HS-5 (cell line): ENCODE measurements around the gene MINAR1.
"Not testable (repeated sequence)": the region's sequence is repeated elsewhere in the genome, so short reads cannot be mapped to it uniquely, and the experiment has no call there.

Source experiments
- DNase-seq: peaks from one replicate; pipeline ENCODE4 v3.0.0-alpha.2; 2012; ENCODE audit warnings: low read depth

The MINAR1 gene, protein sequence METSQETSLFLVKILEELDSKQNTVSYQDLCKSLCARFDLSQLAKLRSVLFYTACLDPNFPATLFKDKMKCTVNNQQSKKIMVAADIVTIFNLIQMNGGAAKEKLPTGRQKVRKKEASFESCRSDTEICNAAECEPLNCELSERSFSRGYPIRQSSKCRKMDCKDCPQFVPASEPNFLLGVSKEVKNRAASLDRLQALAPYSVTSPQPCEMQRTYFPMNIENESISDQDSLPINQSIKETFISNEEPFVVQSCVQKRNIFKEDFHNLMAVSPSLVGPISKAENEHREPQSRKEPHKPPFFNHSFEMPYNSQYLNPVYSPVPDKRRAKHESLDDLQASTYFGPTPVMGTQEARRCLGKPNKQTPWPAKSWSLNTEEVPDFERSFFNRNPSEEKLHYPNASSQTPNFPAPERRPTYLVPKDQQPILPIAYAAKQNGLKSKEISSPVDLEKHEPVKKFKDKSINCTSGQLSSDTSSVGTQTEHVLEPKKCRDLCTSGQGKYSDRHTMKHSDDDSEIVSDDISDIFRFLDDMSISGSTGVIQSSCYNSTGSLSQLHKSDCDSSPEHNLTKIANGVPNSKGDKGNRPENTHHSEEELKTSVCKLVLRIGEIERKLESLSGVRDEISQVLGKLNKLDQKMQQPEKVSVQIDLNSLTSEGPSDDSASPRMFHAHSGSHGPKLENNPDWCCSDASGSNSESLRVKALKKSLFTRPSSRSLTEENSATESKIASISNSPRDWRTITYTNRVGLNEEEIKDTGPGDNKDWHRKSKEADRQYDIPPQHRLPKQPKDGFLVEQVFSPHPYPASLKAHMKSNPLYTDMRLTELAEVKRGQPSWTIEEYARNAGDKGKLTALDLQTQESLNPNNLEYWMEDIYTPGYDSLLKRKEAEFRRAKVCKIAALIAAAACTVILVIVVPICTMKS

DNA sequence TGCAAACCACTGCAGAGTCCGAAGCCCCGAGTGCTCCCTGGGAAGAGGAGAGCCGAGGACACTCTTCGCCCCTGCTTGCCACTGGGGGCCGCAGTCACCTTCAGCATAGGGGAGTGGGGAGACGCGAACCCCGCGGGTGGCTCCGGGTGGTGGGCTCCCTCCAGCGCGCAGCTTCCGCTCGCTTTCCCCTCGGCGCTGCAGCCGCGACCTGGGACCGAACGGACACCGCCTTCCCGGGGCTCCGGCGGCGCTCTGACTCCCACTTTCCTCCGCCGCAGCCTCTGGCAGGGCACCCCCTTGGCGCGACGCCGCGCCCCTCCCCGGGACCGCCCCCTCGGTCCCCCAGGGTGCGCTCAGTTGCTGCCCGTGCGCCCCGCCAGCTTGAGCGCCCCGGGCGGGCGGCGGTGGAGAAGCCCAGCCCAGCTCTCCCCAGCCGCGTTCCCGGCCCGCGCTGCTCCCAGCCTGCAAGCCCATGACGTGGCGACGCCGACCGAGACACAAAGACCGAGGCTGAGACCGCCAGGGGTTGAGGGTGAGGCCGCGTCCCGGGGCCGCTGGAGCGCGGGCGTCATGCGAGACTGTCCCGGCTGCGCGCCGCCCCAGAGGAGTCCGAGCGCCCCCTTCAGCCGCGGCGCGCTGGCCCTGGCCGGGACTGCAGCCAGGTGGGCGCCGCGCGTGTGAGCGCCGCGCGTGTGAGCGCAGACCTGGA lies at the start of gene MINAR1:
MINAR1 (plus strand) TSS at position 701 of the 709 bp plus-strand sequence. CDS start 23,812 bp downstream, outside the sequence.
- peak; percentile 8 for DNase-seq

DNA sequence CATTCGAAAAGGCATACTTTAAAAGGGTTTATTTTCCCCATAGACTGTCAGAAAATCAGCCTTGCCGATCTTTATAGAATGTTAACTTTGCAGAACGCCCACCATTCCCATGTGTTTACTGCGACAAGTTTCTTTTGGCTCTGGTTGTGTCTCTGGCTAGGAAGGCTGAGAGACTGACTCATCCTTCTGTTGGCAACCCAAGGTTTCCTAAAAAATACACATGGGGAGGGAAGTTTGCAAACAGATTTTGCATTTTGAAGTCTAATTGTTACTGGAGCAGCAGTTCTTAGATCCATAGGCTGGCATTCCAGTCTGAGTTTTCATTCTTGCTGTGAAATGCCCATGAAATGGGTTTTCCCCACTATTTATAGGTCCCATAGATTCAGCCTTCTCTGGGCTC lies 37.9 kb upstream of the MINAR1 start:
- DNase-seq, result no peak

DNA sequence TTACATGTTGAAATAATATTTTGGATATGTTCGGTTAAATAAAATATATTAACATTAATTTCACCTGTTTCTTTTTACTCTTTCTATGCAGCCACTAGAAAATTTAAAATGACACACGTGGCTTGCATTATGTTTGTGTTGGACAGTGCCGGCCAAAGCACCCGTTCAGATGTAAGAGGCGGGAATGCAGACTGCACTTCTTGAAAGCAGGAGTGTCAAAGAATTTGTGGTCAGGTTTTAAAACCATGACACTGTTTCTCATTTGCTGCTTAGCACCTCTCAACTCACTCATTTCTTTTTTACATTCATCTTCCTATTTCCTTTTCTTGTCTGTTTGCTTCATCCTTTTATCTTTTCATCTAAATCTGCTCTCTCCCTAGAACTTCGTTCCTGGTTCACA lies 35.3 kb upstream of the MINAR1 start:
- no peak for DNase-seq

DNA sequence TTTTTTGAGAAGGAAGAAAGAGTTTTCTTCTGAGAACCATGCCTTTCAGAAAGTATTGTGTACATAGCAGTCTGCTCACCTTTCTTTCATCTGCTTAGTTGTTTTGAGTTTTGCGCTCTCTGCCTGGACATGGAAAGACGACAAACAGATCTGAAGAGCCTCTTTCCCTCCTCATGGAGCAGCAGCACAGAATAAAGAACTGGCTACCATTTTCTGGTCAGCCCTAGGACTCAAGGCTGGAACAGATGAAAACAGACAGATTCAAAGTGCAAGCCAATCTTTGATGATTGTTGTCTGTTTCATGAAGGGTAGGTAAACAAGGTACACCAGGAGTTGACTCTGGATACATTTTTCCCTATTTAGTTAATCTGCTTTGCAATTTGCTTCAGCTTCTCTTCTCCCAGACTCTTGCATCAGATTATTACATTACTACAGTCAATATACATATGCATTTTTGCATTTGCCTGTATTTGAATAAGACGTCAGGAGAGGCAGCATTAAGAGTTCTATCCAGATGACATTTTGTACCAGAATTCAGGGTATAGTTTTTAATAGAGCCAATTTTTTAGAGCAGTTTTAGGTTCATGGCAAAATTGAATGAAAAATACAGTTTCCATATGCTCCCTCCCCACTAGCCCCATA lies 34.7 kb upstream of the MINAR1 start:
- DNase-seq, result no peak

DNA sequence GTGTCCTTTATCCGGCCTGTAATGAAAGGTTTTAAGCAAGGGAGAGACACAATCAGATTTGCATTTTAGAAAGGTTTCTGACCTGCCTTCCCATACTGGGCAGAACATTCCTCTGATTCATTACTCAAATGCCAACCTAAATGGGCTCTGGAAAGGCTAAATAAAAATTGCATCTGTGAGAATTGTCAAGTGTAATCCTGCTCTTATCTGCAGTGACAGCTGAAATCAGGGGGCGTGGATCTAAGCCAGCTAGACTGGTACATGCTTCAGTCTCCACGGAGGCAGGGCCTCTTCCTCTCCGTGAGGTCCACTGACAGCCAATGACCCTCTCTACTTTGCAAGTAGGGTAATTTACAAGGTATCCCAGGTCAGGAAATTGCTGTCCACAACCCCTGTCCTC lies 32.5 kb upstream of the MINAR1 start:
- DNase-seq, result no peak

DNA sequence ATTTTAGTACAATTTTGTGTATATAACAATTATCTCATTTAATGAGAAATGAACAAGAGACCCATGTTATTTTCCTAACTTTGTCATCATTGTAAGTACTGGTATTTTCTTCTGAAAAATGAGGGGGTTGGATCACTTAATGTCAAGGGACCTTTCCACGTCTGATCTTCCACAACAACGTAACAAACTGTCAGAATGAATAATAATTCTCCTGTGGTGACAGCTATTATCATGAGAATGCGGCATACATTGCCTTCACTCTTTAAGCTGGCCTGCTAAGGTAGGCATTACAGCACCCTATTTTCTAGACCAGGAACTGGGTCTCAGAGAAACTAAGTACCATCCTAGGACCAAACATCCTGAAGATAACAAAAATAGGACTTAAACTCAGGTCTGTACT lies 31.5 kb upstream of the MINAR1 start:
- no peak for DNase-seq

DNA sequence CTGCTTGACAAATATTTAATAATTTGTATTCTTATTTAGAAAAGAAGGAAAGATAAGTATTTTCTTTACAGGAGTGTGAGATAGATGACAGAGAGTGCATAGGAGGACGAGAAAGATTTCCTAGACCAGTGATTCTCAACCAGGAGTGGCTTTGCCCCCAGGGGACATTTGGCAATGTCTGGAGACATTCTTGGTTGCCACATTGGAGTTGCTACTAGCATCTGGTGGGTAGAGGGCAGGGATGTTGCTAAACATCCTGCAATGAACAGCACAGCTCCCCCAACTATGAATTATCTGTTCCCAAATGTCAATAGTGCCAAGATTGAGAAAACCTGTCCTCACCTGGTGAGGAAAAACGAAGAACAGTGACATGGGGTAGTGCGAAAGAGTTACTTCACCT lies 30.8 kb upstream of the MINAR1 start:
- DNase-seq, result no peak

DNA sequence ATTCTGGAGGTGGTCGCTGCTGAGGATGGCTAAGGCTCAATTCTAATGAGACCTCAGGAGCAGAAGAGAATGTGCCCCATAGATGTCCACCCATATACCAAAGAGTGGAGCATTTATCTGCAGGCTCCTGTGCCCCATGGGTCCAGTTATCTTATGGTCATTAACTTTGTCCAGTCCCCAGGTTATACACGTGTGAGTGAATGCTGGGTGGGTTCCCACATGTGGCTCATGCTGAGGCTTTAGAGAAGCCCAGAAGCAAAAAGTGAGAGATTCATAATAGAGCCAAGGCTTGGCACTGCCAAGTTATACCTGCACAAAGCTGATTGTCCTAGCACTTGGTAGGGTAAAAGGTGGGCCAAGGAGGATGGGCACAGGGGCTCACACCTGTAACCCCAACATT lies 30.0 kb upstream of the MINAR1 start:
- no peak for DNase-seq

DNA sequence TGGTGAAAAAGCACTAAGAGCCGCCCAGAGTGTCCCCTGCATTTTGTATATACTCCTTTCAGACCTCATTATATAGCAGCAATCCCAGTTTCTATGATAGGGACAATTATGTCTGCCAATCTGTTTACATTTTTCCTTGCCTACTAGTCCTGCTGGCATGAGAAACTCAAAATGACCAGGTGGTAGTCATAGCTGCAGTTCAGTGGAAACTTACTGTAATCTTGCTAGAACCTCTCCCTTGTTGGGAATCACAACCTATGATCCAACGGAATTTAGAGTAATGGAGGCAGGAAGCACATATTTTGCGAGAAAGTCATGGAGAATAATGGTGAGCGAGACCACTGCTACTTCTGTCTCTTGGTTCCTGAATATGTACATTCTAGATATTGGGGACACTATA lies 28.6 kb upstream of the MINAR1 start:
- DNase-seq, result peak; percentile 26

DNA sequence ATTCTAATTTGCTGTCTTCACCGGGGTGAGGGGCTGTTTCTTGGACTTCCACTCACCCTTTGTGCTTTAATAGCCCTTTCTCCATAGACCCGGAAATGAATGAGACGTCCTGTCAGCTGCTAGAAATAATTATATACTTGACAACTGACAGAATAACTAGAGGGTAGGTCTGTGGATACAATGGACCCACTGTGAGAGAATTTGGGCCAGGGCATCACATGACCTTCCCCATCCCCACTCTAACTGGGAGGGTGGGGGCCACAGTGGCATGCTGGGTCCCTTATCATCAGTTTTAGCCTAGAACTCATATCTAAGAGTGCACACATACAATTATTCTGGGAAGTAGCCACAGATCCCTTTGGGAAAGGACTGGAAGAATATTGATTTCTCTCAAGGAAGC lies 25.9 kb upstream of the MINAR1 start:
- no peak for DNase-seq

DNA sequence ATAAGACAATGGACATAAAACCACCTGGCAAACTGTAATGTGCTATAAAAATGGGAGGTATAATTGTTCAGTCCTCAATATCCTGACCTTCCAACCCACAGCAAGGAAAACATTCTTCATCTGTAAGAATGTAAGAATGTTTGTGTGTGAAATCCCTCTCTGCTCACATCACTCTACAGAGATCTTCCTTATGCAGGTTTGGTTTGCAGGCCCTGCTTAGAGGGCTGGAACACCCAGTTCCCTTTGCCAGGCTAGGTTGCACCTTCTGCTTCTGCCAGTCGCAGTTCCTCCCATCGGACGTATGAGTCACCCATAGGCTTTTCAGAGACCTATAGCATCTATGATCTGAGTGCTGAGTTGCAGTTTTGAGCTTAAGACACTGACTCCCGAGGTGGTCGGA lies 24.1 kb upstream of the MINAR1 start:
- DNase-seq, result no peak

DNA sequence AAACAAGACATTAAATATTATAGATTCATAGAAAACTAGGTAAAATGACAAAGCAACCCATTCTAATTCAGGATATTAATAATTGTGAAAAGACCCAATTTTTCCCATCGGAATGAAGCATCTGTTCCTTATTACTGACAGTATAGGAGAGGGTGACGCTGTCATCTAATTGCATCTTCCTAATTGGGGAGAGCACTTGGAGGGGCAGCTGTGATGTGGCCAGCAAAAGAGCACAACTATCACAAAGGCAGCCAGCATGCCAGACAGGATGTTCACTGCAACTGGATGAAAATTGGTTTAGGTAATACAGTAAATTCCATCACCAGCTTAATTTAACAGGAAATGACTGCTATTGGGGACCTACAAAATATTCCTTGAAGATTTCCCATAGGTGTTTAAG lies 21.9 kb upstream of the MINAR1 start:
- DNase-seq, result no peak

DNA sequence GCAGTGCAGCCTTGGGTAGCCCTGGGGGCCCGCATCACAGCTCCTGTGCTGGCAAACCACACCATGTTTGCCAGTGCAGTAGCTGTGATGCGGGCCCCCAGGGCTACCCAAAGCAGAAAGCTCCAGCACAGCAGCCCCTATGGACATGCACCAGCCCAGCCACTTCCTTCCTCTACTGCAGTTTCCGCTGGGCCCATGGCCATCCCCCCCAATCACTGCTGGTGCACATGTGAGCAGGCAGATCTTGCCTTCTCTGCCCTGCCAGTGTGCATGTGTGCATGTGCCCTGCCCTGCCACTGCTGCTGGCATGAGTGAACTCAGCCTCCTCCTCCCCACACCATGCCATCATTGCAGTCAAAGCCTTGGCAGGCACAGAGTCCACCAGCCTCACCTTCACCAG lies 20.1 kb upstream of the MINAR1 start:
- no peak for DNase-seq

DNA sequence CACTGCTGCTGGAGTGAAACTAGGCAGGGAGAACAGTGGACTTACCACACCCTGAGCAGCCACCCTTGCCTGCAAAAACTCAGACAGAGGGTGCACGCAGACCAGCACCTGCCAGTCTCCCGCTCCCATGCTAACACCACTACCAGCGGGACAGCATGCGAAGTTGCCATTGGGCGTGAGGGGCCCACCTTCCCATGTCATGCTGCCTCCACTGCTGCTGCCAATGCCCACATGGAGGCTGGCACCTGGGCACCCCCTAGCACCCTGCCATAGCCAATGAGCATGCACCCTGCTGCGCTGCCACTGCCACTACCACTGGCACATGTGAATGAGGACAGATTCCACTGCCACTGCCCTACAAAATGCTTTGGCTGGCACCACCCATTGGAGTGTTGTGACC lies 19.7 kb upstream of the MINAR1 start:
- no peak for DNase-seq

DNA sequence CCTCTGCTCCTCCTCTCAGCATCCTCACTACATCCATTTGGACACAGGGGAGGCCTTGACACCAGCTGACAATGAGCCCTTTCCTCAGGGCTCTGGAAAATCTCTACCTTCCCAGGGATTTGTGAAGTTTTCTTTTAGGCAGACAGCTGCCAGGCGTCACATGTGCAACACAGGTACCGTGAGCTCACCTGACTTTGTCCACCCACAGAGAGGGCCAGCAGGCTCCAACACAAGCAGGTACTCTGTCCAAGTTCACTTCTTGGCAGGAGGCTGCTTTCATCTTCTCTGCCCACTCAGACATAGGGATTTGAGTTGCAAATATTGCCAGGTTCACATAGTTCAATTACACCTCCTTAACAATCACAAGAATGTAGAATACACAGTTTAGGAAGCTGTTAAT lies 15.3 kb upstream of the MINAR1 start:
- DNase-seq, result no peak

DNA sequence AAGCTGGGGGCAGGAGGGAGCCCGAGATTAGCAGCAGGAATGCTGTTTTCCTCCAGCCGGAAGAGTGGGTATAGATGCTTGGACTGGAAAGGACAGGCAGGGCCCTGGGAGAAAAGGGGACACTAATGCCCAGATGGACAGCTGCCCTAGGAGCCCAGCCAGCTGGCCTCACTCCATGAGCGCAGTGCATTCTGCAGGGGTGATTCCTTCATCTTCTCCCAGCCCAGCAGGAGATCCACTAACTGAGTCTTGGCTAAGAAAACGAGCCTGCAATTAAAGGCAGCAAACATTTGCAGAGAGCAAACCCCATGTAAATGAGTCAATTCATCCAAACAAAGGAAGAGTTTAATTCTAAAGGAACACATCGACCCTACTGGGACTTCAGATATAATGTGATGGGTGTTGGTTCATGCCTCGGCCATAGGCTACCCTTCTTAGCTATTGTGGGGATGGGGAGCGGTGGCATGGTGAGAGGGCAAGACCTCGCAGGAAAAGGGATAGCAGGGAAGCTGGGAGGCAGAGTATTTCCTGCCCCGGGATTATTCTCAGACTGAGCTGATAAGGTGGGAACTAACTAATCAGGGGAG lies 13.3 kb upstream of the MINAR1 start:
- DNase-seq, result no peak

DNA sequence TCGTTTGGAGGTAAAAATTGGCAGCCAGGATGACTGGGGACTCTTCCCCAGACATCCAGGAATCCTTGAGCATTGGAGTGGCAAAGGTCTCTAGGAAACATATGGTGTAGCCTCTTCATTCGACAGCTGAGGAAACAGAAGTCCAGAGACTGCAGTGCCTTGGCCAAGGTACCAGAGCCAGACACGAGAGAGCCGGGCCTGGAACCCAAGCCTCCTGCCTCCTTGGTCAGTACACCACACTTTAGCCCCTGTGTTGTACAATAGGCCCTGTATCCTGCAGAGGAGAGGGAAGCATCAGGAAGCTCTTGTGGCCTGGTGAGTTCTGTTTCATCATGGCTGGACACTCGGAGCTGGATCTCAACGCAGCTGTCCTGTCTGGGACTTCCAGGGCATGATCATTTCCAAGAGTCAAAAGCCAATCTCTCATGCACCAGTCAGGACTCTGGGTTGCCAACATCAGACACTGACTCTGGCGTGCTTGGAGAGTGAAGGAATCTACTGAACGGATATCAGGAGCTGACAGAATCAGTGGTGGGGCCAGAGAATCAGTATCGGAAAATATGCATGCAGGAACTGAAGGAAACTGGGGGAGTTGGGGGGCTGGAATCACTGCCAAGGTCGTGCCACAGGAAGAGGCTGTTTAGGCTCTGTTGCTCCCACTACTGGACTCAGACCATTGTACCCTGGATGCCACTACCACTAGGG lies 6.4 kb upstream of the MINAR1 start:
- no peak for DNase-seq

DNA sequence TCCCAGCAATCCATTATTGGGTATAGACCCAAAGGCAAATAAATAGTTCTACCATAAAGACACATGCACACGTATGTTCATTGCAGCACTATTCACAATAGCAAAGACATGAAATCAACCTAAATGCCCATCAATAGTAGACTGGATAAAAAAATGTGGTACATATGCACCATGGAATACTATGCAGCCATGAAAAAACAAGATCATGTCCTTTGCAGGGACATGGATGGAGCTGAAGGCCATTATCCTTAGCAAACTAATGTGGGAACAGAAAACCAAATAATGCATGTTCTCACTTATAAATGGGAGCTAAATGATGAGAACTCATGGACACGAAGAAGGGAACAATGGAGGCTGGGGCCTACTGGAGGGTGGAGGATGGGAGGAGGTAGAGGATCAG lies 5.2 kb upstream of the MINAR1 start:
- DNase-seq, result not testable (repeated sequence)

DNA sequence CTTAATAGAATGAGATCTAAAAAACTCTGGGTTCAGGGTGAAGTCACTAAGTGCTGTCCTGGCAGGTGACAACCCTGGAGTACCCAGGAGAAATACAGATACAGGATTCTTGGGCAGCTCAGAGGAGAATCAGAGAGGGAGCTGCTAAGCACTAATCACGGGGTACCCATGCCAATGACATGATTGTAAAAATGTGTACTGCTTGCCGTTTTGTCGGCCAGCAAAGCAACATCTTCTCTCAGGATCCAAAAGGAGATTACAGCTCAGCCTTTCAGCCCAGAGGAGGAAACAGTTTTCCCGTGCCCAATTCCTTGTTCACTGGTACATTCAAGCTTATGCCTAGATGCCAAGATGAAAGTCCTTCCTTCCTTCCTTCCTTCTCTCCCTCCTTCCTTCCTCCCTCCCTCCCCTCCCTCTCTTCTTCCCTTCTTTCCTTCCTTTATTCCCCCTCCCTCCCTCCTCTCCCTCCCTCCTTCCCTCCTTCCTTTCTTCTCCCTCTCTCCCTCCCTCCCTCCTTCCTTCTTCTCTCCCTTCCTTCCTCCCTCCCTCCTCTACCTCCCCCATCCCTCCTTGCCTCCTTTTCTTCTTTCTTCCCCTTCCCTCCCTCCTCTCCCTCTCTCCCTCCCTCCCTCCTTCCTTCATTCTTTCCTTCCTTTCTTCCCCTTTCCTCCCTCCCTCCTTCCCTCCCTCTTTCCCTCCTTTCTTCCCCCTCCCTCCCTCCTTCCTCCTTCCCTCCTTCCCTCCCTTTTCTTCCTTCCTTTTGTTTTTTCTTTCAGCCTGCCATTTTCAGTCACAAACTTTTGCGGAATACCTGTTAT lies 4.1 kb upstream of the MINAR1 start:
- DNase-seq, result no peak
